Stimulated activated CD8-positive, alpha-beta memory T cell treated with anti-CD3 and anti-CD28 coated beads, Interleukin-7, amount 100 ng/mL, for 48 hours (primary cell): ENCODE results near the gene SLC39A13.

Experiments
- DNase-seq, 2 donors: peaks; one replicate each; pipeline ENCODE4 v3.0.0-alpha.2; 2020; ENCODE audit warnings: low read depth in 1 of 2; ENCODE audit errors: extremely low read depth in 1 of 2

Gene SLC39A13

DNA sequence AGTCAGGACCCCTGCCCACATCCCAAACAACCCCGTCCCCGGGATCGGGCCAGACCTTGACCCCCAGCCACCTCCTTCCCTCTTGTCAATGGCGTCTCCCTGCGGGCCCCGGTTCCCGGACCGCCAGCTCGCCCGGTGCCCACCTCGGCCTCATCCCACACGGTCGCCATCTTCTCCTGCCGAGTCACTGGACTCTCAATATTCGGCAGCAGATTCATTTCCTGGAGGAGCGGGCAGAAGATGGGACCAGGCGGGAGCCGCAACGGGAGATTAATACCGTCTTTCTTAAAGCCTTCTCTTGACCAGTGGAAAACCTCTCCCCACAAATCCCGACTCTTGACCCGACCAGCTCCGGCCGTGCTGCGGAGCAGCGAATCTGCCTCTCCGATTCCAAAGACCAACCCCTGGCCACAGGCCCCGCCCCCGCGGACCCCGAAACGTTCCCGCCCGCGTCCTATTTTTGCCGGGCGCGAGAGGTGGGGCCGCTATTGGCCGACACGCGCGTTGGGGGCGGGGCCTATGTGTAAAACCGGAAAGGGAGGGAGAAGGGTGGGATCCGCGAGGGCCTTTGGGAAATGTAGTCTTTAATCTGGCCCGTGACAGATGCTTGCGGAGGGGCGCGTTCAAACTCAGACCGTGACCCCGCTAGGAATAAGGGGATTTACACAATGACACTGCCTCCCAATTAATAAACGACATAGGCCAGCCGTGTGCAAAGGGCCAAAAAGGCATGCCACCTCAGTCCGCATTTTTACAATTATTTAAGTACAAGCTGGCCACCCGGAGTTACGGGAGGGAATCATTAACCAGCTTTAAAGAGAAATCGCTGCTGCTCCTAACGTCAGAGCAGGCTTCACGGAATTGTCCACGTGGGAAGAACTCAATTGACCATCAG, 17.9 kb downstream of the SLC39A13 start, which contains the start of gene PSMC3:
Gene PSMC3, minus strand, starts transcription at position 378 of the 895 bp plus-strand sequence. Its CDS starts 160 bp downstream, at position 218.
- peak; percentile 97 to 99 for DNase-seq

DNA sequence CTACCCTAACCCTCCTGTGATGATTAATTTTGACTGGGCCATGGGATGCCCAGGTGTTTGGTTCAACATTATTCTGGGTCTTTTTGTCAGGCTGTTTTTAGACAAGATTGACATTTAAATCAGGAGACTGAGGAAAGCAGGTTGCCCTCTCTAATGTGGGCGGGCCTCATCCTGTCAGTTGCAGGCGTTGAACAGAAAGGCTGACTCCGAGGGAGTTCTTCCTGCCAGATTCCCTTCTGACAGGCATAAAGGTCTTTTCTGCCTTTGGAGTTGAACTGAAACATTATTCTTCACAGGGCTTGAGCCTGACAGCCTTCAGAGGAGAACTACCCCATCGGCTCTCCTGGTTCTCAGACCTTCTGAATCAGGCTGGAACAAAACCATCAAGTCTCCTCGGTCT, 22.1 kb downstream of the SLC39A13 start:
- DNase-seq = no peak

DNA sequence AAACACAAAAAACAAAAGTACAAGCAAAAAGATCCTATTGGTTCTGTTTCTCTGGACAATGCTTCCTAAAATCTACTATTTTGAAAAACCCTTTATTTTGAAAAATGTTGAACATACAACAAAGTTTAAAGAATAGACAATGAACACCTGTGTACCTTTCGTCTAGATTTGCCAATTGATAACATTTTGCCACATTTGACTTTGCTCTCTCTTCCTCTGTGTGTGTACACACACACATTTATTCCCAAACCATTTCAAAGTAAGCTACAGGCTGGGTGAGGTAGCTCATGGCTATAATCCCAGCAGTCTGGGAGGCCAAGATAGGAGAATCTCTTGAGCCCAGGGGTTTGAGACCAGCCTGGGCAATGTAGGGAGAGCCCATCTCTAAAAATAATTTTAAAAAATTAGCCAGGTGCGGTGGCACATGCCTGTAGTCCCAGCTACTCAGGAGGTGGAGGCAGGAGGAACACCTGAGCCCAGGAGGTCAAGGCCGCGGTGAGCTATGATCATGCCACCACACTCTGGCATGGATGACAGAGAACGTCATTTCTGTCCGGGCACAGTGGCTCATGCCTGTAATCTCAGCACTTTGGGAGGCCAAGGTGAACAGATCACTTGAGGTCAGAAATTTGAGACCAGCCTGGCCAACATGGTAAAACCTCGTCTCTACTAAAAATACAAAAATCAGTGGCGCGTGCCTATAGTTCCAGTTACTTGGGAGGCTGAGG, 23.1 kb downstream of the SLC39A13 start:
- DNase-seq = no peak

DNA sequence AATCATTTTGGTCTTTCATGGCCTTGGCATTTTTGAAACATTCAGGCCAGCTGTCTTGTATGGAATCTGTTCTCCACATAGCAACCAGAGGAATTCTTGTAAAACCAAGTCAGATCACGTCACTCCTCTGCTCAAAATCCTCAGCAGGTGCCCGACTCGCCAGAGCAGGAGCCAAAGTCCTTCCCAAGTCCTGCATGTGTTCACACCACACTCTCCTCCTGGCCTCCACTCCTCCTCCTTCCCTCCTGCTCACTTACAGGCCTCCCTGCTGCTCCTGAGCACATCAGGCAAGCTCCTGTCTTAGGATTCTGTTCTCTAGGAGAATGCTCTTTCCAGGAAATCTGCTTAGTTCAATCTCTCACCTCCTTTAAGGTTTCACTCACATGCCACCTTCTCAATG, 24.8 kb downstream of the SLC39A13 start:
- no peak for DNase-seq

DNA sequence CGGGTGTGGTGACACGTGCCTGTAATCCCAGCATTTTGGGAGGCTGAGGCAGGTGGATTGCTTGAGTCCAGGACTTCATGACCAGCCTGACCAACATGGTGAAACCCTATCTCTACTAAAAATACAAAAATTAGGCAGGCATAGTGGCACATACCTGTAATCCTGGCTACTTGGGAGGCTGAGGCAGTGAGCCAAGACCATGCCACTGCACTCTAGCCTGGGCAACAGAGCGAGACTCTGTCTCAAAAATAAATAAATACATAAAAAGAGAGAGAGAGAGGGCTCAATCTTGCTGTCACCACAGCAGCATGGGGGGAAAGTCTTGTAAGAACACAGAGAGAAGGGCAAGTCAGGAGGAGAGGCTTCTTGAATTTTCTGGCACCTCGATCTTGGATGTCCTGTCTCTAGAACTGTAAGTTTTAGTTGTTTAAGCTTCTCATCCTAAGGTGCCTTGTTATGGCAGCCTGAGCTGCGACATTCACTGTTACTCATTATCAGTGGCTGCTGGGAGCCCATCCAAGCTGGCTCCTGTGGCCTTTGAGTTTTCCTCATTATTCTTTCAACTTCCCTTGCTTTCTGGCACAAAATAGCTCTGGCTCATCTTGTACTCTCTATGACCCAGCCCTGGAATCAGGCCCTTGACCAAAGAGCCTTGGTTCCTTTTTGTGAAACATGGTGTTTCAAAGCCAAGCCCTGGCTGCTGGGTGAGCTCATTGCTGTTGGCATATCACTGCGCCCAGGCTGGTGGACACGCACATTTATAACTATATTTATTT, 25.8 kb downstream of the SLC39A13 start:
- DNase-seq = no peak

DNA sequence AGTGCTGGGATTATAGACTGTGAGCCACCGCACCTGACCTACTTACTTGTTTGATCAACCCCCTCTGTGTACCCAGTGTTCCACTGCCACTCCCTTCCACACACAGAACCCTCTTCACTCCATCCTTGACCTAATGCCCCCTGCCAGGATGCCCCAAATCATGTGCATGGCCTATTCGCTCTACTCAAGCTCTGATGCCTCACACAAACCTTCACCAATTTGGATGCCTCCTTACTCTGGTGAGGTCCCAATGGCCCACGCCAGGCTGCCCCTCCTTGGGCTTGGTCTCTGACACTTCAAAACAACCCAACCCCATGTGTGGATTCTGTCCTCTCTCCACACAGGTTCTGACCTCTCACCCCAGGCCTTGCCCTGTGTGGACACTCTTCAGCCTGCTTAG, 27.3 kb downstream of the SLC39A13 start:
- no peak for DNase-seq

DNA sequence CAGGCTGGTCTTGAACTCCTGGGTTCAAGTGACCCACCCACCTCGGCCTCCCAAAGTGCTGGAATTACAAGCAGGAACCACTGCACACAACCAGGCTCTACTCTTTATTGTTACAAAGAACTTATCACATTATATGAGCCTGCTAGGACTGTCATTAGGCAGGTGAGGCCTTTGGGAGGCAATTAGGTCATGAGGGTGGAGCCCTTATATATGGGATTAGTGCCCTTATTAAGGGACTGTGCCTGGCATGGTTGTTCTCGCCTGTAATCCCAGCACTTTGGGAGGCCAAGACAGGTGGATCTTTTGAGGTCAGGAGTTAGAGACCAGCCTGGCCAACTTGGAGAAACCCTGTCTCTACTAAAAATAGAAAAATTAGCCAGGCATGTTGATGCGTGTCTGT, 28.3 kb downstream of the SLC39A13 start:
- DNase-seq = no peak

DNA sequence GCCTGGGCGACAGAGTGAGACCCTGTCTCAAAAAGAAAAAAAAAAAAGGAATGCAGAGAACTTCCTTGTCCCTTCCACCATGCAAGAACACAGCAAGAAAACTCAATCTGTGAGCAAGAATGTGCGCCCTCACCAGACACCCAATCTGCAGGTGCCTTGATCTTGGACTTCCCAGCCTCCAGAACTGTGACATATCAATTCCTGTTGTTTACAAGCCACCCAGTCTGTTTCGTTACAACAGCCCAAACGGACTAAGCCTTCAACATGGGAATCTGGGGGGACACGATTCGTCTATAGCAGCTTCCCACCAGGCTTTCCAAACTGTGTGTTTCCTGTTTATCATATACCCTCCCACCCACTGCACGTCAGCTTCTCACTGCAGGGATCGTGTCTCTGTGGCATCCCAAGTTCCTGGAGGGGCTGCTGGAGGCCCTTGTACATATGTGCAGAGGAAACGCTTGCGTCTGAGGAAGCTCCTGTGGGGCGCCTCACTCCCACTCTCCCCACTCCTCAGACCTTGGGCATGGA, 28.9 kb downstream of the SLC39A13 start:
- DNase-seq = no peak

DNA sequence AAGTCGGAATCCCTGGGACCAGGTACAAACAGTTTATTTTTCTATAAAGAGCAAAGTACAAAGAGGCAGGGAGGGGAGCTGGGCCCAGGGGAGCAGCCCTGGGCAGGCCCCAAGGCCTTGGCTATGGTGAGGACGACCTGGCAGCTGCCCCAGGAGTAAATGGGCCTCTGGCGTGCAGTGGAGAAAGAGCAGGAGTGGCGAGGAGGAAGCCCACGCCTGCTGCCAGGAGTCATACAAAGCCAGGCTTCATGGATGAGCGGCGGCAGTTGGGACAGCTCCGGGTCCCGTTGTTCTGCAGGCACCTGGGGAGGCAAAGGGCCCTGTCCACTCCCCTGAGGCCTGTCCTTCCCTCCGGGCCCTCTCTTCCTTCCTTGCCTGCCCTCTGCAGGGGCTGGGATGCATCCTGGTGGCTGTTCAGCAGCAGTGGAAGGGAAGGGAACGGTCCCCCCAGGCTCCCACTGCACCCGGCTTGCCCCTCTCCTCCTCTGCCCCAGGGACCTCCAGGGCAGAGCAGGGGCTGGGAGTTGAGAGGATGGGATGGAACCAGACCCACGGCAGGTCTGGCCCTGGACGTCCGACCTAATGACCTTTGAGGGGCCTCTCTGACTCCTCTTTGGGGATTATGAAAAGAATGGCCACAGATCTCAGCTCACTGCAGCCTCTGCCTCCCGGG, 29.5 kb downstream of the SLC39A13 start:
- DNase-seq = no peak

DNA sequence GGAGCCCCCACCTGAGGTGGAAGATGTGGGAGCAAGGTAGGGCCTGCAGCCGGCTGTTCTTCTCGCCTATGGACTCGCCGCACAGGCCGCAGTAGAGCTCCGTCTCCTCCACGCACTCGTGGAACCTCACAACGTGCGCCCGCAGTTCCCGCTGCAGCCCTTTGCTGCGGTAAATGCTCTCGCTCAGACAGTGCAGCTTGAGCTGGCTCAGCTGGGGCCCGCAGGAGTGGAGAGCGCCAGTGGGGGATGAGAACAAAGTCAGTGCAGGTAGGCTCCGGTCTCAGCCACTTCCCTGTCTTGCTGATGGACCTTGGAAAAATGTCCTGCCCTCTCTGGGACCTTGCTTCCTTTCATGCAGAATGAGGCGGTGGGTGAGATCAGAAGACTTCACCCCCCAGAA, 30.3 kb downstream of the SLC39A13 start:
- DNase-seq = no peak

DNA sequence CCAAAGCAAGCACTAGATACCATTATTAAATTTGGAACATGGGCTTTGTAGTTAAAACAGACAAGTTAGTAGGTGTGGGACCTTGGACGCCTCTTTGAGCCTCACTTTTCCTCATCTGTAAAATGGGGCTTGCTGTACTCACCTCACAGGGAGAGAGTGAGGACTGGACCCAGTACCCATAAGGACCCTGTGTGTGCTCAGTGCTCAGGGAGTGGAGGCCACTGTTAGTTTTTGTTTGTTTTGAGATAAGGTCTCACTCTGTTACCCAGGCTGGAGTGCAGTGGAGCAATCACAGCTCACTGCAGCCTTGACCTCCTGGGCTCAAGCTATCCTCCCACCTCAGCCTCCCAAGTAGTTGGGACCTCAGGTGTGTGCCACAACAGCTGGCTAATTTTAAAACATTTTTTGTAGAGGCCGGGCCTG, 31.7 kb downstream of the SLC39A13 start:
- no peak for DNase-seq

DNA sequence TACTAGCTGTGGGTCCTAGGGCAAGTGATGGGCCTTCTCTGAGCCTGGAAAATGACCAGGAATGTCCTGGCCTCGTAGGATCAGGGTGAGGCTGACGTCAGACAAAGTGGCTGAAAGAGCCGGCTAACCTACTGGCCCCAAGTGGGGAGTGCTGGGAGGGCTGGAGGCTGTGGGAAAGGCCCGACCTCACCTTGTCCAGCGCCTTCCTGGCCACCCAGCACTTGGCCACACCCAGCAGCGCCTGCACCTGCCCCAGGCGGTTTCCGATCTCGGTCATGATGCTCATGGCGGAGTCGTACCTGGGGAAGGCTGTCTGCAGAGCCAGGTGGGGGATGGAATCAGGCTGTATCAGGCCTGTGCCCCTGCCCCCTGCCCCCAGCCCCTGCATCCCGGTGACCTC, 33.0 kb downstream of the SLC39A13 start:
- DNase-seq = no peak

DNA sequence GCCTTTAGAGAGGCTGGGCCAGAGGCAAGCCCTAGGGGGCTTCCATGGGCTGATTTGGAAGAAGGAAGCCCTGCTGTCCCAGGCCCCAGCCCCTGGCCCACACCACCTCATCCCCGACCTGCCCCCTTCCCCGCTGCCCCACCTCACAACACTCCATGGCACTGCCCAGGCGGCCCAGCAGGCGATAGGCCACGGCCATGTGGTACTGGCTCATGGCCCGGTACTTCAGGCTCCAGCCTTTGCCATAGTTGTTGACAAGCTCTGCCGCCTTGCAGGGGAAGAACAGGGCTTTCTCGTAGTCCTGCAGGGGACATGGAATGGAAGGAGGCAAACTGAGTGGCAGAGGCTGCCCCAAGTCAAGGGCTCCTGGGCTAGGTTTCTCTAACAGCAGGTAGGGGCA, 34.1 kb downstream of the SLC39A13 start:
- no peak for DNase-seq

DNA sequence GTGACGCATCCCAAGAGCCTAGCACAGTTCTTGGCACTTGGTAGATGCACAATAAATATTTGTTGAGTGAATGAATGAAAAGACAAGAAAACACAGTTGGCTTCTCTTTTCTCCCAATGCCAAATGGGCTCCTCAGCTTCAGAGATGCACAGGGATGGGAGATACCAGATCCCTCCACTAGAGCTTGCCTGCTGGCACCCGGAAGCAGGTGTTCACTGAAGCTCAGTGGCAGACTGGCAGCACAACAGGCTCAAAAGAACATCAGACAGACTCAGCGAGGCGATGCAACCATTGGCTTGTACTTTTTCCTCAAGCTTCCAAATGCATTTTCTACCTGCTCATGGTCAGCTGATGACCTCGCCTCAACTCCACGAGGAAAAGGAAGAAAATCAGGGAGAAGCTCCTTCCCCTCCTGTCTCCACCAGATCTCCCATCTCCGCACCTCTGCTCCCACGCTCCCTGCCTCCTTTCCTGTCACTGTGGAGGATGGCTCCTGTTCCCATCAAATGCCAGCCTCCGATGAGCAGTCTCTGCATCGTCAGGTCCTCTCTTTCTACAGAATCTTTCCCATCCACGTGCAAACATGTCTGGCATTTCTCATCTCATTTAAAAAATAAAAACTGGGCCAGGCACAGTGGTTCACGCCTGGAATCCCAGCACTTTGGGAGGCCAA, 34.8 kb downstream of the SLC39A13 start:
- no peak for DNase-seq

DNA sequence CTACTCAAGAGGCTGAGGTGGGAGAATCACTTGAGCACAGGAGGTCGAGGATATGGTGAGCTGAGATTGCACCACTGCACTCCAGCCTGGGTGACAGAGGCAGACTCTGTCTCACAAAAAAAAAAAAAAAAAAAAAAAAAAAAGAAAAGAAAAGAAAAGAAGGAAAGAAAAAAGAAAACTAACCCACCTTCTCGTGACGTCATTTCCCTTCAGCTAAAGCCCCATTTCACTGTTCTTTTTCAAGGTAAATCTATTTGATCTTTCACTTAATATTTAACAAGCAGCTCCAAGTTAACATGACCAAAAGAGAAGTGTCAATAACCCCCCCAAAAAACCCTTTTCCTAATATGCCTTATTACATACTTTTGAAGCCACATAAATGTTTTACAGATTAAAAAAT, 35.4 kb downstream of the SLC39A13 start:
- no peak for DNase-seq

DNA sequence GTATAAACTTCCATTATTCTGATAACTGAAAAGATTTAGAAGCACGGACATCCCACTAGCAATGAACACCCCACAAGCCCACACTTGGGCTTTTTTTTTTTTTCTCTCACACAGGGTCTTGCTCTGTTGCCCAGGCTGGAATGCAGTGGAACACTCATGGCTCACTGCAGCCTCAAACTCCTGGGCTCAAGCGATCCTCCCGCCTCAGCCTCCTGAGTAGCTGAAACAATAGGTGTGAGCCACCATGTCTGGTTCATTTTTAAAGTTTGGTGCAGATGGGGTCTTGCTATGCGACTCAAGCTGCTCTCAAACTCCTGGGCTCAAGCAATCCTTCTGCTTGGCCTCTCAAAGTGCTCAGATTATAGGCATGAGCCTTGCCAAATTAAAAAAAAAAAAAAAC, 37.5 kb downstream of the SLC39A13 start:
- DNase-seq = no peak

DNA sequence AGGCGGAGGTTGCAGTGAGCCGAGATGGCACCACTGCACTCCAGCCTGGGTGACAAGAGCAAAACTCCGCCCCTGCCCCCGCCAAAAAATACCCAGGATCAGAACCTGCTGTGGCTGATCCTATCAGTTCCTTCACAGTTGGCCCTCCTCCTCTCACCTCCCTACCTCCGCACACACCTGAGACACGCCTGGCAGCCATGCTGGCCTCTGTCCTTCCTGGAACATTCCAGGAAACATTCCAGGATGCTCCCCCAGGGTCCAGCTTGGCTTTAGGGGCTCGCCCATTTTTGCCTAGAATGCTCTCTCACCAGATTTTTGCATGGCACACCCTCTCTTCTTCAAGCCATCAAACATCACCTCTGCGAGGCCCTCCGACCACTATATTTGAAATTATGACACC, 38.4 kb downstream of the SLC39A13 start:
- DNase-seq = no peak

DNA sequence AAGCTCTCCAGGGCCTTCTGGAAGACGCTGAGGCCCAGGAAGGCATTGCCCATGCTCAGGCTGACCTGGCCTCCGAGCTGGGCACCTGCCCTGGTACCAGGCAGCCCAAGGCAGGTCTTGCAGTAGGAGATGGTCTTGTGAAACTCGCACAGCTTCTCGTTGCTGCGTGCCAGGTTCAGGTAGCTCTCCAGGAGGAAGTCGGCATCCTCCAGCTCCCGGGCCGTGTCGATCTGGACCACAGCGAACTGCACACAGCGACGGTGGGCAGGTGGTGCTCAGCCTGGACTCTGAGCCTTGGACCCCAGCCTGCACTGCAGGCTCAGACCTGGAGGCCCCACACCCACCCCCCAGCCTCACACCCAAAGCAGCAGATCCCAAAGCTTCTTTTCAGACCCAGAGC, 39.5 kb downstream of the SLC39A13 start:
- no peak for DNase-seq

DNA sequence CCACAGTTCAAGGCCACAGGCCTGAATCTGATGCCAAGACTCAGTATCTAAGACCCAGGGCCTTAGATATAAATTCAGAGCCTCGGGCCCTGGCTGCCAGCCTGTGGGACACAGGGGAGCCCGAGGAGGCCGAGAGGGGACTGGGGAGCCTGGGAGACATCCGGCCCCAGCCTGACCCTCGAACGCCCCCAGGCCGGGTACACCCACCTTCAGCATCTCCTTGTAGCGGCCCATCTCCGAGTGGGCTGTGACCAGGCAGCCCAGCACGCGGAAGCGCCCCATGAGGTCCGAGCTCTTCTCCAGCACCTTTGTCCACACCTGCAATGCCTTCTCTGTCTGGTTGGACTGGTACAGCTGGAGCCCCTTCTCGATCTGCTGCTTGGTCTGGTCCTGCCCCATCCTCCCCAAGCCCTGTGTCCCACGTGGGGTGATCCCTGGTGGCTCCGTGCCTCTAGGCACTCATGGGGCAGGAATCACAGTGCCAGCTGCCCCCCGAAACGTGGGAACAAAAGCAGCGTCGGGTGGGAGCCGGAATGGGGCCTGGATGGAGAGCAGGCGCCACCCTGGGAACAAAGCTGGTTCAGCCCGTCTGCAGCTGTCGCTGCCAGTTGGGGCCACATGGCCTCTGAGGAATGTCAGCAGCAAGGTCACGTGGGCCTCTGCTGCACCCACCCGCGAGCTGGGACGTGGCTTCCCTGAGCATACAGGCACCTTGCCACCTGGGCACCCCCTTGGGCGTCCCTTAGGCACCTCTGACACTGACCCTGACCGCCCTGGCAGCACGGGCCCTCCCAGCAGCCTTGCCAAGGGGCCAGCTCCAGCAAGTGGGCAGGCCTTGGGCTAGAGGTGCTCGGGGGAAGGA, 40.4 kb downstream of the SLC39A13 start, which contains the start of gene RAPSN:
Gene RAPSN, minus strand, starts transcription at position 571 of the 862 bp plus-strand sequence. Its CDS starts 172 bp downstream, at position 399.
- DNase-seq = no peak
